Astrocyte (in vitro differentiated cells and primary cell): Measurements from ENCODE around the gene LRRC8A.
"Not testable (repeated sequence)": the region's sequence is repeated elsewhere in the genome, so short reads cannot be mapped to it uniquely, and the experiment has no call there.

Experiments used
- EZH2 ChIP-seq: IDR thresholded peaks from 2 replicates; pipeline ENCODE4 v1.6.1; 2012; ENCODE audit warnings: mild to moderate bottlenecking, low read length, inconsistent platforms; ENCODE audit not compliant: insufficient read depth
- TF ChIP-seq, protein P1 (sequence below): IDR thresholded peaks from 2 replicates; pipeline ENCODE4 v1.5.1; 2011; ENCODE audit warnings: low read depth, mild to moderate bottlenecking, inconsistent platforms, low read length, moderate library complexity; ENCODE audit not compliant: insufficient read depth

GRCh38 chr9:128852646-128853045 lies 29.3 kb upstream of the LRRC8A start:
- TF ChIP-seq, protein P1, sequence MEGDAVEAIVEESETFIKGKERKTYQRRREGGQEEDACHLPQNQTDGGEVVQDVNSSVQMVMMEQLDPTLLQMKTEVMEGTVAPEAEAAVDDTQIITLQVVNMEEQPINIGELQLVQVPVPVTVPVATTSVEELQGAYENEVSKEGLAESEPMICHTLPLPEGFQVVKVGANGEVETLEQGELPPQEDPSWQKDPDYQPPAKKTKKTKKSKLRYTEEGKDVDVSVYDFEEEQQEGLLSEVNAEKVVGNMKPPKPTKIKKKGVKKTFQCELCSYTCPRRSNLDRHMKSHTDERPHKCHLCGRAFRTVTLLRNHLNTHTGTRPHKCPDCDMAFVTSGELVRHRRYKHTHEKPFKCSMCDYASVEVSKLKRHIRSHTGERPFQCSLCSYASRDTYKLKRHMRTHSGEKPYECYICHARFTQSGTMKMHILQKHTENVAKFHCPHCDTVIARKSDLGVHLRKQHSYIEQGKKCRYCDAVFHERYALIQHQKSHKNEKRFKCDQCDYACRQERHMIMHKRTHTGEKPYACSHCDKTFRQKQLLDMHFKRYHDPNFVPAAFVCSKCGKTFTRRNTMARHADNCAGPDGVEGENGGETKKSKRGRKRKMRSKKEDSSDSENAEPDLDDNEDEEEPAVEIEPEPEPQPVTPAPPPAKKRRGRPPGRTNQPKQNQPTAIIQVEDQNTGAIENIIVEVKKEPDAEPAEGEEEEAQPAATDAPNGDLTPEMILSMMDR = not testable (repeated sequence)
- TF ChIP-seq EZH2 = not testable (repeated sequence)
